ENCODE results near the gene ZNF407. TPM values are rescaled to one million over a fixed set of nuclear protein-coding genes. Genes with fewer than 3 reads are reported as not detected.

The ZNF407 gene
- total and polyA plus RNA-seq, 12 donors: 2.5 to 14.9 (median 12.7) TPM

DNA sequence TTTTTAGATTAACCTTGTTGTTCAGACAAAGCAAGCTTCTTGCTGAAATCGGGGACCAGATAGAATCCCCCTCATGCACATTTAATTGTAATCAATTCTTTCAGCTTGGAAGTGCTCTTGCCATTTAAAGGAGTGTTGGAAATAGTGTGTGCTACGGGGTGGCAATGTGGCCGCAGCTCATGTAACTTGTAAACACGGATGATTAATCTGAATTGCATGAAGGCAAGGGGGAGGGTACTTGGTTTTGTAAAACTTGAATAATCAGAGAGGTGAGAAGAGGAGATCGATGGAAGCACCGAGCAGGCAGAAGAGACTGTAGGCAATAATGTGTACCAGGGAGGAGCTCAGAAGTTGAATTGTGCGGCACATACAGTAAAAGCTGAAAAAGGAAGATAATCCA lies 337.8 kb downstream of the ZNF407 start:
- Histone ChIP-seq H3K9me3 (no peaks in the 10 kb centered on the region), H3K27me3 (no peaks in the 10 kb centered on the region), H3K4me3 (no peak overlapping the region), H3K27ac (no peak overlapping the region), H3K36me3 (peaks cover 0 to 10% (median 0%) of the 10 kb centered on the region in 9 donors), H3K4me1 (no peaks in the 10 kb centered on the region)
- intact Hi-C loops (cut with DNase I): no loop called here
- DNase-seq: no peak
- no peak for ATAC-seq
- WGBS, 2 donors: 93 to 96% methylated on average over 7 of the region's 7 CpGs
- TF ChIP-seq CTCF (IDR thresholded peaks at IDR 0.05): no peak

DNA sequence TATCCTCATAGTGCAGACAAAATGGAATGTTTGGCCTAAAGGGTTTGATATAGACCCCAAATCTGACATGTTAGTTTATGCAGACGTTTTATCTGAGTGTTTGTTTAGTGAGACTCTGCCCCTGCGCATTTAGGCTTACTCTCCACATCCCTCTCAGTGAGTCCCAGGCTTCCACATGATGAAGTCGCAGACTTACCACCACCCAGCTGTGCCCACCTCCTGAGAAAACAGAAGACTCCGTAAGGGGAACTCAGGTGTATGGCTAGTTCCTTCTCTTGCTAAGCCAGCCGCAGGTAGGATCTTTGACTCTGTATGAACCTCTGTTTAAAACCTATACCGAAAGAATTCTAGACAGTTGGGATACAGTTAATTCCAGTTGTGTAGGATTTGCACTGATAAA lies 338.7 kb downstream of the ZNF407 start:
- ATAC-seq: no peak
- Histone ChIP-seq H3K4me1 (no peaks in the 10 kb centered on the region), H3K4me3 (no peak overlapping the region), H3K9me3 (no peaks in the 10 kb centered on the region), H3K27ac (no peak overlapping the region), H3K27me3 (no peaks in the 10 kb centered on the region), H3K36me3 (peaks cover 0 to 6% (median 0%) of the 10 kb centered on the region in 9 donors)
- WGBS, 2 donors: 92 to 93% methylated on average over 6 of the region's 6 CpGs
- TF ChIP-seq CTCF (IDR thresholded peaks at IDR 0.05): no peak
- no peak for DNase-seq
- intact Hi-C loops (cut with DNase I): no loop called here

GRCh38 chr18:74937291-74937690 lies 339.6 kb downstream of the ZNF407 start:
- Histone ChIP-seq H3K4me1 (no peaks in the 10 kb centered on the region), H3K27me3 (no peaks in the 10 kb centered on the region), H3K36me3 (peaks cover 0 to 6% (median 0%) of the 10 kb centered on the region in 9 donors), H3K9me3 (no peaks in the 10 kb centered on the region), H3K4me3 (no peak overlapping the region), H3K27ac (no peak overlapping the region)
- intact Hi-C loops (cut with DNase I): no loop called here
- no peak for TF ChIP-seq CTCF (IDR thresholded peaks at IDR 0.05)
- DNase-seq (no peak), ATAC-seq (no peak)
- 91 to 97% methylated on average over 1 of the region's 1 CpG for WGBS, 2 donors

DNA sequence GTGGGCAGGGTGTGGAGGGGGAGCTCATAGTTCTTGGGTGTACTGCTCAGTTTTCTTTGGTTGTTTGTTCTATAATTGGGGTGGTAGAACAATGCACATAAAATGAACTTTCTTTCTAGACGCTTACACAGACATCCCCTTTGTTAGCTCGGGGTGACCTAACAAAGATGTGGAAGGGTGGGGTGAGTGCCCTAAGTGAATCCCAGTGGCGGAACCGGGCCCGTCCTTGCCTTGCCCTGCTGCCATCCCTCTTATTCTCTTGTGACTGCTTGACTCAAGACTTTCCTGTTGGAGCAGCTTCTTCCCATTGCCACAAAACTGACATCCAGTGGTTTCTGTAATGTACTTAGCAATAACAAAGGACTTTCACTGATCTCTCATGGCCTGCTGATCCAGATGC lies 343.2 kb downstream of the ZNF407 start:
- Histone ChIP-seq H3K4me1 (no peaks in the 10 kb centered on the region), H3K27ac (no peak overlapping the region), H3K9me3 (no peaks in the 10 kb centered on the region), H3K36me3 (no peaks in the 10 kb centered on the region), H3K27me3 (no peaks in the 10 kb centered on the region), H3K4me3 (no peak overlapping the region)
- ATAC-seq (no peak), DNase-seq (no peak)
- TF ChIP-seq CTCF (IDR thresholded peaks at IDR 0.05): no peak
- intact Hi-C loops (cut with DNase I): no loop called here
- 97 to 98% methylated on average over 5 of the region's 5 CpGs for WGBS, 2 donors
